Thymus (tissue), 11 donors: ENCODE results near the gene KRTAP19-8. TPM values are rescaled to one million over a fixed set of nuclear protein-coding genes. Genes with fewer than 3 reads are reported as not detected.

Experiments used
- DNase-seq, 9 donors: peaks; one replicate each; pipeline ENCODE4 v3.0.0-alpha.2; 2013; ENCODE audit warnings: low spot score in 9 of 9, low read depth in 6 of 9, missing footprints in 1 of 9
- H3K27ac ChIP-seq, 2 donors: one replicate each; pipeline ENCODE4 v1.5.1; 2013; ENCODE audit warnings: control low read depth in 1 of 2, low read depth in 1 of 2, low read length in 1 of 2, mild to moderate bottlenecking in 1 of 2, moderate library complexity in 1 of 2
- H3K27me3 ChIP-seq, 2 donors: one replicate each; pipeline ENCODE4 v1.5.1; 2013; ENCODE audit warnings: low read length in 1 of 2; ENCODE audit not compliant: control insufficient read depth in 2 of 2, insufficient read depth in 1 of 2
- H3K36me3 ChIP-seq, 2 donors: one replicate each; pipeline ENCODE4 v1.5.1; 2013; ENCODE audit warnings: low read length in 1 of 2, mild to moderate bottlenecking in 1 of 2, moderate library complexity in 1 of 2; ENCODE audit not compliant: control insufficient read depth in 2 of 2, insufficient read depth in 2 of 2
- H3K4me1 ChIP-seq, 2 donors: one replicate each; pipeline ENCODE4 v1.5.1; 2013; ENCODE audit warnings: low read length in 2 of 2; ENCODE audit not compliant: control insufficient read depth in 2 of 2, insufficient read depth in 2 of 2
- H3K4me3 ChIP-seq, 2 donors: one replicate each; pipeline ENCODE4 v1.5.1; 2013; ENCODE audit warnings: low read length in 2 of 2, control low read depth in 1 of 2, mild to moderate bottlenecking in 1 of 2
- H3K9me3 ChIP-seq, 2 donors: one replicate each; pipeline ENCODE4 v1.5.1; 2013; ENCODE audit warnings: low read length in 1 of 2, mild to moderate bottlenecking in 1 of 2; ENCODE audit not compliant: control insufficient read depth in 2 of 2, insufficient read depth in 1 of 2
- WGBS: extraction: QIAGEN DNeasy Blood & Tissue Kit; methylation state at CpG from one replicate; pipeline ENCODE4 v1.1.7; 2013; 5-methylcytosine and 5-hydroxymethylcytosine counted together
- polyA plus RNA-seq: library from polyadenylated mRNA; stranded (reverse); fragments of 200-250 nt; gene quantifications from one replicate; pipeline ENCODE4 v1.2.3, GENCODE V29; 2013
- total RNA-seq: library from RNA; stranded (reverse); fragments of 120-200 nt; gene quantifications from one replicate; pipeline ENCODE4 v1.2.4, GENCODE V29; 2013
- donor health status: healthy.

KRTAP19-8 gene
- total and polyA plus RNA-seq, 2 donors, result not detected

- WGBS, result 94% methylated on average over 3 of the region's 3 CpGs
Observed at GRCh38 chr21:31050577-31051157, 12.4 kb upstream of the KRTAP19-8 start.

GRCh38 chr21:31045841-31046240, 7.6 kb upstream of the KRTAP19-8 start:
- no peaks in the 10 kb centered on the region for H3K36me3 ChIP-seq
- DNase-seq, result no peak
- H3K4me1 ChIP-seq, result no peaks in the 10 kb centered on the region
- H3K27ac ChIP-seq, result no peak overlapping the region
- H3K27me3 ChIP-seq, result no peaks in the 10 kb centered on the region
- no peaks in the 10 kb centered on the region for H3K9me3 ChIP-seq
- H3K4me3 ChIP-seq, result no peak overlapping the region
- 87% methylated on average over 3 of the region's 3 CpGs for WGBS

More at GRCh38 chr21:31050577-31051157, 12.4 kb upstream of the KRTAP19-8 start:
- Histone ChIP-seq H3K27me3 (no peaks in the 10 kb centered on the region), H3K4me1 (no peaks in the 10 kb centered on the region), H3K36me3 (no peaks in the 10 kb centered on the region), H3K27ac (no peak overlapping the region), H3K9me3 (no peaks in the 10 kb centered on the region), H3K4me3 (no peak overlapping the region)
- no peak for DNase-seq

- 90% methylated on average over 5 of the region's 5 CpGs for WGBS
- DNase-seq, result no peak
- H3K4me3 ChIP-seq, result no peak overlapping the region
Observed at GRCh38 chr21:31043471-31043870, 5.2 kb upstream of the KRTAP19-8 start.

GRCh38 chr21:31042080-31042464, 3.8 kb upstream of the KRTAP19-8 start:
- no peak overlapping the region for H3K4me3 ChIP-seq
- 89% methylated on average over 1 of the region's 1 CpG for WGBS
- H3K27ac ChIP-seq, result no peak overlapping the region
- H3K4me1 ChIP-seq, result no peaks in the 10 kb centered on the region
- DNase-seq, result no peak
- no peaks in the 10 kb centered on the region for H3K36me3 ChIP-seq
- H3K9me3 ChIP-seq, result no peaks in the 10 kb centered on the region
- no peaks in the 10 kb centered on the region for H3K27me3 ChIP-seq

More at GRCh38 chr21:31043471-31043870, 5.2 kb upstream of the KRTAP19-8 start:
- no peak overlapping the region for H3K27ac ChIP-seq
- H3K9me3 ChIP-seq, result no peaks in the 10 kb centered on the region
- no peaks in the 10 kb centered on the region for H3K27me3 ChIP-seq
- H3K36me3 ChIP-seq, result no peaks in the 10 kb centered on the region
- no peaks in the 10 kb centered on the region for H3K4me1 ChIP-seq

GRCh38 chr21:31041295-31042079, 3.2 kb upstream of the KRTAP19-8 start:
- H3K4me1 ChIP-seq, result no peaks in the 10 kb centered on the region
- H3K27ac ChIP-seq, result no peak overlapping the region
- no peak overlapping the region for H3K4me3 ChIP-seq
- no peaks in the 10 kb centered on the region for H3K36me3 ChIP-seq
- no peak for DNase-seq
- no peaks in the 10 kb centered on the region for H3K9me3 ChIP-seq
- H3K27me3 ChIP-seq, result no peaks in the 10 kb centered on the region
- 85% methylated on average over 11 of the region's 11 CpGs for WGBS

- Histone ChIP-seq H3K4me3 (no peak overlapping the region), H3K27me3 (no peaks in the 10 kb centered on the region), H3K27ac (no peak overlapping the region), H3K4me1 (no peaks in the 10 kb centered on the region), H3K36me3 (no peaks in the 10 kb centered on the region), H3K9me3 (no peaks in the 10 kb centered on the region)
- DNase-seq, result no peak
Observed at GRCh38 chr21:31034378-31034777, 3.9 kb downstream of the KRTAP19-8 start.

- no peak for DNase-seq
- Histone ChIP-seq H3K9me3 (no peaks in the 10 kb centered on the region), H3K4me1 (no peaks in the 10 kb centered on the region), H3K27me3 (no peaks in the 10 kb centered on the region), H3K4me3 (no peak overlapping the region), H3K27ac (no peak overlapping the region), H3K36me3 (no peaks in the 10 kb centered on the region)
- 96% methylated on average over 3 of the region's 3 CpGs for WGBS
Observed at GRCh38 chr21:31030367-31031106, 7.7 kb downstream of the KRTAP19-8 start.

- DNase-seq, result no peak
- Histone ChIP-seq H3K27ac (no peak overlapping the region), H3K36me3 (no peaks in the 10 kb centered on the region), H3K4me3 (no peak overlapping the region), H3K9me3 (no peaks in the 10 kb centered on the region), H3K27me3 (no peaks in the 10 kb centered on the region), H3K4me1 (no peaks in the 10 kb centered on the region)
- WGBS, result 92% methylated on average over 3 of the region's 3 CpGs
Observed at GRCh38 chr21:31023680-31024079, 14.6 kb downstream of the KRTAP19-8 start.

- WGBS, result 81% methylated on average over 4 of the region's 4 CpGs
- Histone ChIP-seq H3K4me3 (no peak overlapping the region), H3K9me3 (no peaks in the 10 kb centered on the region), H3K36me3 (no peaks in the 10 kb centered on the region), H3K4me1 (no peaks in the 10 kb centered on the region), H3K27me3 (no peaks in the 10 kb centered on the region), H3K27ac (no peak overlapping the region)
- no peak for DNase-seq
Observed at GRCh38 chr21:31022306-31022705, 16.0 kb downstream of the KRTAP19-8 start.
